GM23338 (cell line): ENCODE results near the gene HMG20B.

Source experiments
- EZH2phosphoT487 ChIP-seq: fragments of 200-600 bp; sonication (generic); IDR thresholded peaks from one replicate; pipeline ENCODE4 v1.8.1; 2018; ENCODE audit warnings: antibody characterized with exemption; ENCODE audit not compliant: unreplicated experiment
- TF ChIP-seq, protein P1 (sequence below), 2 experiments: fragments of 200-600 bp in 1 of 2; sonication (generic) in 1 of 2; conservative IDR thresholded peaks; 2 replicates each; pipeline versions ENCODE4 v1.5.1 to v1.6.1; 2016 to 2017; ENCODE audit warnings: antibody characterized with exemption in 2 of 2, low read depth in 2 of 2, mild to moderate bottlenecking in 2 of 2, moderate library complexity in 1 of 2
- TF ChIP-seq, protein P2 (sequence below): IDR thresholded peaks from 2 replicates; pipeline ENCODE4 v1.6.1; 2016; ENCODE audit warnings: antibody characterized with exemption

DNA sequence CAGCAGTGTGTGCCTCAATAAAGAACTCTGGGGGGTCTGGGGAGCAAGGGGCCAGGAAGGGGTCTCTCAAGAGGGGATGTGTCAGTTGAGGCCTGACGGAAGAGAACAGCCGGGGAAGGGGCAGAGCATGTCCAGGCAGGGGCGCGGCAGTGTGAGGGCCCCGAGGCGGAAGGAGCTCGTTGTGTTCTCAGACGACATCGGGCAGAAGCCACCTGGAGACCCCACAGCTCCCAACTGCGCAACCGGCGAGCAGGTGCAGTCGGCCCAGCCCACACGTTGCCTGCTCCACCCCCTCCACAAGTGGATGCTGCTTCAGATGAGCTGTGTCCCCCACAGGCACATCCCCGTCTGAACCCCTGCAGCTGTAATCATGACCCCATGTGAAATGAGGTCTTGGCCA is 48.9 kb downstream of the HMG20B start:
- TF ChIP-seq, protein P1, sequence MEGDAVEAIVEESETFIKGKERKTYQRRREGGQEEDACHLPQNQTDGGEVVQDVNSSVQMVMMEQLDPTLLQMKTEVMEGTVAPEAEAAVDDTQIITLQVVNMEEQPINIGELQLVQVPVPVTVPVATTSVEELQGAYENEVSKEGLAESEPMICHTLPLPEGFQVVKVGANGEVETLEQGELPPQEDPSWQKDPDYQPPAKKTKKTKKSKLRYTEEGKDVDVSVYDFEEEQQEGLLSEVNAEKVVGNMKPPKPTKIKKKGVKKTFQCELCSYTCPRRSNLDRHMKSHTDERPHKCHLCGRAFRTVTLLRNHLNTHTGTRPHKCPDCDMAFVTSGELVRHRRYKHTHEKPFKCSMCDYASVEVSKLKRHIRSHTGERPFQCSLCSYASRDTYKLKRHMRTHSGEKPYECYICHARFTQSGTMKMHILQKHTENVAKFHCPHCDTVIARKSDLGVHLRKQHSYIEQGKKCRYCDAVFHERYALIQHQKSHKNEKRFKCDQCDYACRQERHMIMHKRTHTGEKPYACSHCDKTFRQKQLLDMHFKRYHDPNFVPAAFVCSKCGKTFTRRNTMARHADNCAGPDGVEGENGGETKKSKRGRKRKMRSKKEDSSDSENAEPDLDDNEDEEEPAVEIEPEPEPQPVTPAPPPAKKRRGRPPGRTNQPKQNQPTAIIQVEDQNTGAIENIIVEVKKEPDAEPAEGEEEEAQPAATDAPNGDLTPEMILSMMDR (conservative IDR thresholded peaks at IDR 0.05; ENCODE audit: low read depth in 2 of 2): no peak
- TF ChIP-seq, protein P2, sequence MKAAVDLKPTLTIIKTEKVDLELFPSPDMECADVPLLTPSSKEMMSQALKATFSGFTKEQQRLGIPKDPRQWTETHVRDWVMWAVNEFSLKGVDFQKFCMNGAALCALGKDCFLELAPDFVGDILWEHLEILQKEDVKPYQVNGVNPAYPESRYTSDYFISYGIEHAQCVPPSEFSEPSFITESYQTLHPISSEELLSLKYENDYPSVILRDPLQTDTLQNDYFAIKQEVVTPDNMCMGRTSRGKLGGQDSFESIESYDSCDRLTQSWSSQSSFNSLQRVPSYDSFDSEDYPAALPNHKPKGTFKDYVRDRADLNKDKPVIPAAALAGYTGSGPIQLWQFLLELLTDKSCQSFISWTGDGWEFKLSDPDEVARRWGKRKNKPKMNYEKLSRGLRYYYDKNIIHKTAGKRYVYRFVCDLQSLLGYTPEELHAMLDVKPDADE: no peak
- no peak for TF ChIP-seq EZH2phosphoT487
